Fibroblast of skin of left biceps (primary cell): Measurements from ENCODE around the gene EXOC3L1.

ENCODE experiments used
- DNase-seq, 2 experiments: peaks; one replicate each; pipeline ENCODE4 v3.0.0-alpha.2; 2013; ENCODE audit warnings: low read depth in 2 of 2

The EXOC3L1 gene

DNA sequence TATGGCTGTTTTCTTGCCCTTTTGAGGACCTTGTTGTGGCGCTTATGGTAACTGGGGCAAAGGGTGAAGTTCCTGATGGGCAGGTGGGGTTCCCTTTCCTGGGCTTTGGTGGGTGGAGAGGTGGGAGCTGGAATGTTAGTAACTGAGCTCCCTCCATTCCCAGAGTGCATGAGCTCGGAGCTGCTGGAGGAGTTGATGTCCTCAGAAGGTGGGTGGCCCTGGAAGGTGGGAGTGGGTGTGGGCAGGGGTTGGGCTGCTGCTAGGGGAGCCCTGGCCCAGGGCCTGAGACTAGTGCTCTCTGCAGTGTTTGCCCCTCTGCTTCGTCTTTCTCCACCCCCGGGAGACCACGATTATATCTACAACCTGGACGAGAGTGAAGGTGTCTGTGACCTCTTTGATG lies 7.8 kb upstream of the EXOC3L1 start:
- DNase-seq: no peak

DNA sequence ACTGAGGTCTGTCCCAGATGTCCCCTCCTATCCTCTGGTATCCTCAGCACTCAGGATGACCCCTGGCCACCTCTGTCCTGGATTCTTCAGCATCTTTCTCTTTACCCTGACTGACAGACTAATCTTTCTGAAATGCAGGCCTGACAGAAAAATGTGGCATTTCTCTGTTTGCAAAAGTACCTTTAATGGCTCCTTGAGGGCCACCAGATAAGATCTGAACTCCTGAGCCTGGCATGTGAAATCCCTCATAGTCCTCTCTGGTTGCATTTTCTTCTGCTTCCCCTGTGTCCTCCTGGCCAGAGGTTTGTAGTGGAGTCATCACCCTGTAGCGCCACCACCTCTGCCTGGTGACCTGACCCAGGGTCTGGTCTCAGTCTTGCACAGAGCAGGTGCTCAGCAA lies 6.9 kb upstream of the EXOC3L1 start:
- no peak for DNase-seq

DNA sequence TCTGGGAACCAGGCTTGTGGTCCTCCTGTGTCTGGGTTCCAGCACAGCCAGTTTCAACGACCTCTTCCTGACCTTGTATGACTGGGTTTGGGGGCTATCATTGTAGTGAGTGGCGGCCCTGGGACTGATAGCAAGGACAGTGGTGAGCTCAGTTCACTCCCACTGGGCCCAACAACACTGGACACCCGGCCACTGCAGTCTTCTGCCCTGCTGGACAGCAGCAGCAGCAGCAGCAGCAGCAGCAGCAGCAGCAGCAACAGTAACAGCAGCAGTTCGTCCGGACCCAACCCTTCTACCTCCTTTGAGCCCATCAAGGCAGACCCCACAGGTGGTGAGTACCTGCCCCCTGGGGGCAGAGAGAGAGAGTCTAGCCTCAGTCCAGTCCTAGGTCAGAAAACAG lies 5.7 kb upstream of the EXOC3L1 start:
- DNase-seq: no peak

DNA sequence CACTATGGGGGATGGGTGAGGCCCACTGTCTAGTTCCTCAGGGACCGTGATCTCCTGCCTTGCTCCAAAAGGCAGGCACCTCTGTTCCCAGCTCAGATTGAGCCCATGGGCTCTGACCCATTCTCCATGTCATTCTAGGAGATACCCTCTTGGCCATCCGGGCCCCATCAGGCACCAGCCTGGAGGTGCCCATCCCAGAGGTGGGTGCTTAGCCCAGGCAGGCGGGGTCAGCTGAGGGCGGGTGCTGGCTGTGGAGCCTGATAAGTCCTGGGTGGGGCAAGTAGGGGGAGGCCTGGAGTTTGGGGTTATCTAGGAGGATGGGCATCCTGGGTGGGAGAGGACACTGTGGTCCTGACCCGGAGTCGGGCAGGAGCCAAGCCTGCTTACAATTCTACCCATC lies 4.3 kb upstream of the EXOC3L1 start:
- DNase-seq: no peak

DNA sequence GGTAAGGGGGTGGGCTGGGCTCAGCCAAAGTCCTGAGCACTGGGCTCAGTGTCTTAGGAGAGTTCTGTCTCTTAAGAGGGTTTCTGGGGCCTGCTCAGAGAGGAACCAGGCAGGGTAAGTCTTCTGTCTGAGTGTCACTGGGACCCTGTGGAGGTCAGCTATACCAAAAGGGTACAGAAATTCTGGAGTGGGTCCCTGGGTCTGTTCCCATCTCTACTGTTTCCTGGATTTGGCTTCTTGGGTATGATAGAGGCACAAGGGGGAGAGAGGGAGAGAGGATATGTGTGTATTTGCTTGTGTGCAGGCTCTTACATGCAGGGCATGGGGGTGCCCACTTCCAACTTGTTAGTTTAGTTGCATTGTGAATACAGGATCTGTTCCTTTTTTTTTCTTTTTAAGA lies 3.6 kb upstream of the EXOC3L1 start:
- DNase-seq: no peak

DNA sequence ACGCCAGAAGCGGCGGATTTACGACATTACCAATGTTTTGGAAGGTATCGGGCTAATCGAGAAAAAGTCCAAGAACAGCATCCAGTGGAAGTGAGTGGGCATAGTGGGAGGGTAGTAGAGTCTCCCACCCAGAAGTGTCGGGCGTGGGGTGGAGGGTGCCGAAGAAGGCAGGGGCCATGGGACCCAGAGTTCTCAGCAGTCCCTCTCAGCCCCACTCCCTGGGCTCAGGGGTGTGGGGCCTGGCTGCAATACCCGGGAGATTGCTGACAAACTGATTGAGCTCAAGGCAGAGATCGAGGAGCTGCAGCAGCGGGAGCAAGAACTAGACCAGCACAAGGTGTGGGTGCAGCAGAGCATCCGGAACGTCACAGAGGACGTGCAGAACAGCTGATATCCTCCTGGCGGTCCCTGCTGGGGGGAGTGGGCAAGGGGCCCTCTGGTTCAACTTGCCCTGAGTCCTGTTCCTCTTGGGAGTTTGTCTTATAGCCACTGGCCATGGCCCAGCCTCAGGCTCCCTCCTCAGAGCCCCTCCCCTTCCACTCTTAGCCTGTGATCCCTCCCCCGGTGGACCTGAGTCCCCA lies 2.9 kb upstream of the EXOC3L1 start:
- no peak for DNase-seq

DNA sequence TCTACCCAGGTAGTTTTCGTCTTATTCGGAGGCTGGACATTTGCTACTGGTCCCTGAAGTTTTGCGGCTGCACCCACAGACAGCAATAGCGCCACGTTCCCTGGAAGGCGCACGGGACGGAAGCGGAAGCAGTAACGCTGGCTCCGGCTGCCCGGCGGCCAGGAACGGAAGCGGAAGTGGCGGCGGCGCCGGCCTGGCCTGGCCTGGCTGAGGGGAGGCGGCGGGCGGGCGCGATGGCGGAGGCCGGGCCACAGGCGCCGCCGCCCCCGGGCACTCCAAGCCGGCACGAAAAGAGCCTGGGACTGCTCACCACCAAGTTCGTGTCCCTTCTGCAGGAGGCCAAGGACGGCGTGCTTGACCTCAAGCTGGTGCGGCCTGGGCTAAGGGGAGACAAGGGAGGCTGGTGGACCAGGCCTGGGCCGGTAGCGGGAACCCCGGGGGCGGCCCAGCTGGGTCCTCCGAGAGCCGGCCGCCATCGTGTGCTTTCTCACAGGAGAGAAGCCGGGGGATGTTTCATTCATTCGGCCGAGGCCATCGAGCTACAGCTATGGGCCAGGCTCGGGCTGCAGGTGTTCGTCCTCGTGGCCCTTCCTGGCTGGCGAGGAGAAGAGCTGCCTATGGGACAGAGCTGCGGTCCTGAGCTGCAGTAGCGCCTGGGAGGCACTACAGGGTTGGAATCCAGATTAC lies 2.2 kb upstream of the EXOC3L1 start, which contains the start of gene E2F4:
E2F4 (plus strand) TSS at position 161 of the 687 bp plus-strand sequence; CDS start at position 234, 73 bp downstream.
- peak; percentile 65 to 73 for DNase-seq

DNA sequence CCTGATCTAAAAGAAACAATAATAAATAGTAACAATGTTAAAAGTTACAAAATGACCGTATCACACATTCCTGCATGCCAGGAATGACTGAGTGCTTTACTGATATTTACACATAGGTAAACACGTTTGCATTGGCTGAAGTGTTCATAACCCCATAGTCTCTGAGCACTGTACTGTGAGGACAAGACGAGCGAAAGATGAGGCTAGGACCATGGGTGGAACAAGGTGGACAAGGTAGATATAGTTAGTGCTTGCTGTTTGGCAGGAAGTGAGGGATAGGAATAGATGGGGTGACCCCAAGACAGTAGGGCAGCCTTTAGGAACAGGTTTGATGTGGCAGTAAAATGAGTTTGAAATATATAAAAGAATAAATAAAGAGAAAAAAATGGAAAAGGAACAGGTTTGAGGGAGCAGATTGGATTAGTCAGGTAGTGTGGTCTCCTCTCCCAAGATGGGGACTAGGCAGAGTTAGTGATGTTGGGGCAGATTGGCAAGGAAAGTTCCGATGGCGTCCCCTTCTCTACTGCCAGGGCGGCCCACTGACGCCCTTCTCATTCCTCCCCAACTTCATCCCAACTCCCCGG lies 1.6 kb upstream of the EXOC3L1 start:
- DNase-seq: no peak

DNA sequence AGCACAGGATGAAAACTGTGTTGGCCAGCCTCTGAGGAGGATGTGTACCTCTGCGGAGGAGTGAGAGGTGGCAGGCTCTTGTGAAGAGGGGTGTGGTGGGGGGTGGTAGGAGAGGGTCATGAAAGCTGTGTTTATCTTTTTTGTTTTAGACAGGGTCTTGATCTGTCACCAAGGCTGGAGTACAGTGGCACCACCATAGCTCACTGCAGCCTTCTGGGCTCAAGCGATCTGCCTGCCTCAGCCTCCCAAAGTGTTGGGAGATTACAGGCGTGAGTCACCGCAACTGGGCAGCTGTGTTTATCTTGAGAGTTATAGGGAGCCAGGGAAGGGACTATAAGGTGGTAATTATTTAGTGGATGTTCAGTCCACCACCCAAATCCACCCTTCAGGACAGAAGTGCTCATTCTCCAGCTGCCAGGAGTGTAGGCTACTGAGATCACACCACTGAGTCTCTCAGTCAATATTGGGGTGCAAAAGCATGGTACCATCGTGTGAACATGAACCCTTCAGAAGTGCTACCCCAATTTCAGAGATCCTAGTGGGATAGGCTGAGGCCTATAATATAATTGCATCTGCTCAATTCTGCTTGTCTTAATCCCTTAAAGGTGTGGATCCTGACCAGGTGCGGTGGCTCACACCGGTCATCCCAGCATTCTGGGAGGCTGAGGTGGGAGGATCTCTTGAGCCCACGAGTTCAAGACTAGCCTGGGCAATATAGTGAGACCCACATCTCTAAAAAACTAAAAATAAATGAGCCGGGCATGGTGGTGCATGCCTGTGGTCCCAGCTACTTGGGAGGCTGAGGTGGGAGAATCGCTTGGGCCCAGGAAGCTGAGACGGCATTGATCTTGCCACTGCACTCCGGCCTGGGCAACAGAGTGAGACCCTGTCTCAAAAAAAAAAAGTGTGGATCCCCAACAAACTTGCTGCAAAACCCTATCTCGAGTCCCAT lies 788 bp upstream of the EXOC3L1 start:
- DNase-seq: no peak

DNA sequence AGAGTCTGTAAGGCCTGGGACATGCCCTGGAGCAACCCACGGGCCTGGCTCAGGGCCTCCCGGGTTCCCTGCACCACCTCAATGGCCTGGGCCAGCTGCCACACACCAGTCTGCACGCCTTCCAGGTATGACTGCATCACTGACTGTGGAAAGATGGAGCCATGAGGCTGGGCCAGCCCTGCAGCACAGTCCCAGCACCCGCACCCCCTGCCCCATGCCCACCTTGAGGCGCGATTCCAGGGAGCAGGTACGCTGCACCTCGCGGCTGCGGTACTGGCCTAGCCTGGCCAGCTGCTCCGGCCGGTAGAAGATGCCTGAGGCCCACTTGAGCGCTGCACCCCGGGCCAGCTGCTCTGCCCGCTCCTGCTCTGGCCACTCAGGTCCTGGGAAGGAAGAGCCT lies 1.1 kb downstream of the EXOC3L1 start:
- DNase-seq: no peak

DNA sequence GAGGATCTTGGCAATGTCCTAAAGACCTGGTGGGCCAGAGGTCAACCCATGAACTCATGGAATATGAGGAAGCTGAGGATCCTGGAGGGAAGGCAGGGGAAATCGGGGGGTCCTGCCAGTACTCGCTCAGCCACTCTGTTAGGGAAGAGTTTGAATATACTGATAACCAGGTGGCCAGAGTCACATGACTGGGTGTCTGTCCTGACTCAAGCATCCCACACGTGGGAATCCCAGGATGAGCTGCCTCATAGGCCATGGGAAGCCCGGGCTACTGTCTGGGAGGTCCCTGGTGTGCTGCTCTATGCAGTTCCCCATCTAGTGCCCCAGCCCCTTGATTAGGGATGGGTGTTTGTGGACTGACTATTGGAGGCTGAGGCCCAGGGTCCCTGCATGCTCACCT lies 1.6 kb downstream of the EXOC3L1 start:
- no peak for DNase-seq

DNA sequence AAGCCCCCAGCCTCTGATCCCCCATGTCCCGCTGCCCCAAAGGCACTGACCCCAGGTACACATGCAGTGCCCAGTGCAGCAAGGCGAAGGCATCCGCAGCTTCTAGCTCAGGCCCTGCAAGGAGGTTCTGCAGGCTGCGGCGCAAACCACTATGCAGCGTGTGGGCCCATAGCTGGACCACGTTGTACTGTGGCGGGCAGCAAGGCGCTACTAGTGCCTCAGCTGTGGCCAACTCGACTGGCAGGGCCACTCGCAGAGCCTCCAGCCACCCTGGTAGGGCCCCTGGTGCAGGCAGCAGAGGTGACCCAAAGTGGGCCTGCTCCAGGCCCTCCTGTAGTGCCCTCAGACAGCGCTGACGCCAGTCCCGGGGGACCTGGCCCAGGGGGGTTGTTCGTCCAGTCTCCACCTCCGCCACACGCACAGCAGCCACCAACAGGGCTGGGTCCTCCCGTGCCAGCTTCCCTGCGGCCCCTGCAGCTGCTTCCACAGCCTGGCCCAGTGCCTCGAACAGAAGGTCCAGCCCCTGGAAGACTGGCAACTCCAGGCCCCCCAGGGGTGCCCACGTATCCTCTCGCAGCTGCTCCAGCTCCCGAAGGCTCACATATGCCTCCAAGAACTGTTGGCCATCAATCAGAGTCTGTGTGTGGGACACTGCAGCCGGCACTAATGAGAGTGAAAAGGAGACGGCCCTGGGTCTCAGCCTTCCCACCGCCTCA lies 2.6 kb downstream of the EXOC3L1 start:
- no peak for DNase-seq

DNA sequence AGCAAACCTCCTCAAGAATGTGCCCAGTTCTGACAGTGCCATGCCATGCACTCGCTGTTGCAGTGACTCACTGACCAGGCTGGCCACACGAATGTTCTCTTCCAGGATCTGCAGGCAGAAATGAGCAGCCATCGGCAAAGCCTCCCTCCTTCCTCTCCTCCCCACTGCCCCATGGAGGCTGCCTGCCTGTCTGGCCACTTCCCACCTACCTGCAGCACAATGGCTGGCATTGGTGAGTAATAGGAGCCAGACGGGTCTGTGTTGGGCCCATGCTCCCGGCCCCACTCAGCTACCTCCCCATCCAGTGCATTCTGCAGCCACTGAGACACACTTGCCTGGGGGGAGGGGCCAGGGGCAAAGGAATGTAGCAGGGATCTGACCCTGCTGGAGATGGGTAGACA lies 3.4 kb downstream of the EXOC3L1 start:
- DNase-seq: no peak

DNA sequence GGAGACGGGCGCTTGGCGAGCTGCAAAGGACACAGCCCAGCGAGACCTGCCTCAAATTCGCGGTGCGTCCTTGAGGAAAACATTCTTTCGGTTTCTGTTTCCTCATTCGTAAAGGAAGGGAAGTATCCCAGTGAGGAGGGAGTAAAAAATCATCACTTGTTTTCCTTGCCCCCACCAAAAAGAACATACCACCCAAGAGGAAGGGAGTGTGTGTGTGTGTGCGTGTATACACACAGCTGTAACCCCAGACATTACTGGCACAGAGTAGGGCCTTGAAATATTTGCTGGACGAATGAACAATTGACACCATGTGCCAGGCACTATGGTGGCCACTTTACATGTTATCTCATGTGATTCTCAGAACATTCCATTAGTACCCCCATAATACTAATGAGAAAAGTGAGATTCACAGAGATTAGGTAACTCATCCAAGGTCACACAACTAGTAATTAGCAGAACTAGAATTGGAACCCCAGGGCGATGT lies 4.2 kb downstream of the EXOC3L1 start:
- DNase-seq: no peak

DNA sequence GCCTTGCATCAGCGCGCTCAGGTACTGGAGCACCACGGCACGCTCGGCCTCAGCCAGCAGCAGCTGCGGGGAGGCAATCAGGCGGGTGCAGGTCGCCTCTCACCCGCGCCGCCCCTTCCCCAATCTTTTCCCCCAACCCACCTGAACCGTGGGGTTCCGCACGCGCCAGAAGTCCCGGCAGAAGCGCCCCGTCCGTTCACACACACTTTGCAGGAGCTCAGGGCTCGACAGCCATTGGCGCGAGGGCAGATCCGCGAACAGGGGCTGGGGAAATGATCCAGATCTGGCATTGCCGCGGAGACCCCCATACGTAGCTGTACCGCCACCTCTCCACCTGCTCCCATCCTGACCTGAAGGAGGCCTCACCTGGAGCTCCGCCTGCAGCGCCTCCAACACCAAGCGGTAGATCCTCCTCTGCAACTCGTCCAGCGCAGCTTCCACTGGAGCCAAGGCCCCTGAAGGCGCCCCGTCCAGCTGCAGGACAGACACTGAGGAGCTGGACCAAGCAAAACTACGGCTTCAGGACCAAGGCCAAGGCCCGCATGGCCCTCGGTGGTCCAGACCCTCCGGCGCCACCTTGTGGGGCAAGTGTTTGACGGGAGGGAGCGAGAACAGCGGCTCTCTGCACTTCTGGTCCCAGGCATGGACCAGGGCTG lies 4.8 kb downstream of the EXOC3L1 start:
- DNase-seq: peak in 1 of 2 experiments; percentile 56

DNA sequence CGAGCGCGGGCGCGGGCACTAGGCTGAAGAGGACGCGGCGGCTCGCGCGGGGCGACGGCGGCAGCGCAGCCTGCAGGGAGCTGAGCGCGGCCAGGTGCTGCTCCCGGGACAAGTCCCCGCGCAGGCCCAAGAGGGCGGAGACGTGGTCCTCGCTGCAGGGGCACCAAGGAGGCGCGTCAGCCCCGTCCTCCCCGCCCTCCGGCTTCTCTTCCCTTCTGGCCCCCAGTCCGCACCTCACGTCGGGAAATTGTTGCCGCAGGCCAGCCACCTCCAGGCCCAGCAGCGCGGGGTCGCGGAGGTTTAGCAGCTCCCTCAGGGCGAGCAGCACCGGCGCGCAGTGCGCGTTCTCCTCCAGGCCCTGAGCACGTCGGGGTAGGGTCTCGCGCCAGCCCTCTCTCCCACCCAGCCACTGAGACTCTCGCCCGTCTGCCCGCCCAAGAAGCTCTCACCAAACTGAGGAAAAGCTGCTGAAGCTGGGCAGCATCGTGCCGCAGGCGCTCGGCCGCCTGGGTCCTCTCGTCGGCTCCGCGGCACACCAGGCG lies 5.4 kb downstream of the EXOC3L1 start:
- DNase-seq: no peak

DNA sequence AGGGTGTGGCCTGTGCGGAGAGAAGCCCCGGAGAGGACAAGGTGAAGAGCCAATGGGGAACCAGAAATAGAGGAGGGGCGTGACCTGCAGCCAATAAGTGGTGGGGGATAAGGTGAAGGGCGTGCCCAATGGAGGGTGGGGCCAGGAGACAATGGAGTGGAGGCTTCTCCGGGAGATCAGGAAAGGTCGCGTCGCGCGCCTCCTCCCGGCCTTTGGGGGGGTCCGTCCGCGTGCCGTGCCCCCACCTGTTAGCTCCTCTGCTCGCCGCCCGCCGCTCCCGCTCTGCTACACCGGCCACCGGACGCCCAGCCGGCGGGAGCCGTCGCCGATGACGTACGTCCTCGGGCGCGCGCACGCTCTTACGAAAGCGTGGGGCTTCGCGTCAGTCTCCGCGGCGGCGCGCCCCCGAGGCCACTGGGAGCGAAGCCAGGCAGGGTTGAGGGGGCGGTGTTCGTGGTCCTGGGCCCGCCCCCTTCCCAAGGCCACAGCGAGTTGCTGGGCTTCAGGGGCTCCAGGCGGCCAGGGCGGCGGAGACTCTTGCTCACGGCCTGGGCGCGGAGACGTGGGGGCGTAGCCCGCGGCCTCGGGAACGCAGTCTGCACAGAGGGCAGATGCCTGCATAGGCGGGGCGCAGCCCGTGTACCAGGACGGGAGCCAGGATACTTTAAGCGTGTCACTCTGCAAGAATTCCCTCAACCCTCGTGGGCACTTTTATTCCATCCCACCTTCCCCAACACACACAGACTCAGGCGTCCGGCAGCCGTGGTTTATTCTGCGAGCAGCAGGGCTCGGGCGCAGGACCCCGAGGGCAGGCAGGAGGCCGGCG lies 6.1 kb downstream of the EXOC3L1 start, which contains the start of gene MATCAP1:
MATCAP1 (minus strand) TSS at position 337 of the 826 bp plus-strand sequence. CDS start 3,353 bp downstream, outside the sequence.
- peak; percentile 93 for DNase-seq

DNA sequence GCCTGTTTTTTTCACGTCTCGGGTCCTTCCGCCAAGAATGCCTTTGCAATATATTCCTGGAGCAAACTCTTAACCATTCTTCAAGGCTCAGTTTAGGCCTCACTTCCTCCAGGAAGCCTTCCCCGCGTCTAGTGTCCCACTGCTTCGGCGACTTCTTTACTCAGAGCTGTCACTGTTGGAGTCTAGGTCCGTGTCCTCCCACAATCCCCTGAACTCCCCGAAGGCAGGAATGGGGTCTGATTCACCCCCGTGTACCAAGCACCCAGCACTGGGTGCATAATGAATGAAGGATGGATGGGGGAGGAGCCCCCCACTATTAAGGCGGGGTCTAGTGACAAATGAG lies 6.7 kb downstream of the EXOC3L1 start:
- DNase-seq: no peak

DNA sequence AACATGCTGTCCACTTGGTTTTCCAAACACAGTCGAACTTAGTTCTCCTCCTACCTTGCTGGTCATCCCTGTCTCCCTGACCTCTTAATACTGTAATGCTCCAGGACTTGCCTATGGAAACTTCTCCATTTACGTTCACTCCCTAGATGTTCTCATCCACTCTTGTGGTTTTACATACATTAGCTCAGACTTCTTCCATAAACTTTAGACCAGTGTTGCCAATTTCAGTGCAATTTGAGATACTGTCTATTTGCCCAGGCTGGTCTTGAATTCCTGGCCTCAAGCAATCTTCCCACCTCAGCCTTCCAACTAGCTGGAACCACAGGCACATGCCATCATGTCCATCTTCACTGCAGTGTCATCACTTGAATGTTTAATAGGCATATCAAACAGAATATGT lies 7.6 kb downstream of the EXOC3L1 start:
- DNase-seq: no peak

DNA sequence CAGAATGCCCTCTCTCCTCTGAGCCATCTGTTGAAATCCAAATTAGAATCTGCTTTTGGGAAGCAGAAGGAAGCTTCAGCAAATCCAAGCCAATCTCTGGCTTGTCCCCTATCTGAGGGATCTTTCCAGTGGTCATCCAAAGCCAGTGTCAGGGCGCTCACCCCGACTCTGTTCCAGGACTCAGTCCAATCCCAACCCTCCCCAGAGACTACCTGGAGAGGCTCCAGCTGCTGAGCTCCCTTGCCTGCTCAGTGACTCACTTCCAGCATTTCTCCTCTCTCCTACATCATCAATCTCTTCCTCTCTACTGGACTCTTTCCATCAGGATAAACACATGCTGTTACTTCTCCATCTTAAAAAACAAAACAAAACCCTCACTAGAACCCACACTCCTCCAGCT lies 8.6 kb downstream of the EXOC3L1 start:
- peak; percentile 55 to 57 for DNase-seq
